Kidney epithelial cell (primary cell): ENCODE measurements around the gene EYA3. TPM values are rescaled to one million over a fixed set of nuclear protein-coding genes. Genes with fewer than 3 reads are reported as not detected.
A peak's percentile ranks its signal among the peaks of the same experiment; 100 is the strongest.

Experiments used
- DNase-seq: peaks from one replicate; pipeline ENCODE4 v3.0.0-alpha.2; 2010; ENCODE audit warnings: low read depth
- H3K27me3 ChIP-seq: 2 replicates; pipeline ENCODE4 v1.6.0; 2011; ENCODE audit warnings: low read length; ENCODE audit not compliant: control insufficient read depth, insufficient read depth
- H3K36me3 ChIP-seq: 2 replicates; pipeline ENCODE4 v1.5.1; 2011; ENCODE audit warnings: low read length; ENCODE audit not compliant: control insufficient read depth, insufficient read depth
- H3K4me3 ChIP-seq: 2 replicates; pipeline ENCODE4 v1.5.1; 2011; ENCODE audit warnings: low read depth, mild to moderate bottlenecking, control low read depth, low read length
- total RNA-seq: library from RNA; depleted of rRNA; stranded (reverse); fragments of >200 nt; gene quantifications from 2 replicates; pipeline ENCODE4 v1.2.3, GENCODE V29; 2015
- TF ChIP-seq, protein P1 (sequence below): IDR thresholded peaks from 2 replicates; pipeline ENCODE4 v1.5.1; 2011; ENCODE audit warnings: mild to moderate bottlenecking, moderate library complexity, low read length, control low read depth, inconsistent platforms; ENCODE audit not compliant: insufficient read depth, poor library complexity, severe bottlenecking

The EYA3 gene
- total RNA-seq, 1 donor from 2014 or later: 15.1 TPM

GRCh38 chr1:28118640-28119307 is 30.4 kb upstream of the EYA3 start:
- DNase-seq: no peak
- Histone ChIP-seq H3K27me3 (no peaks in the 10 kb centered on the region), H3K4me3 (no peak overlapping the region), H3K36me3 (no peaks in the 10 kb centered on the region)
- TF ChIP-seq, protein P1, sequence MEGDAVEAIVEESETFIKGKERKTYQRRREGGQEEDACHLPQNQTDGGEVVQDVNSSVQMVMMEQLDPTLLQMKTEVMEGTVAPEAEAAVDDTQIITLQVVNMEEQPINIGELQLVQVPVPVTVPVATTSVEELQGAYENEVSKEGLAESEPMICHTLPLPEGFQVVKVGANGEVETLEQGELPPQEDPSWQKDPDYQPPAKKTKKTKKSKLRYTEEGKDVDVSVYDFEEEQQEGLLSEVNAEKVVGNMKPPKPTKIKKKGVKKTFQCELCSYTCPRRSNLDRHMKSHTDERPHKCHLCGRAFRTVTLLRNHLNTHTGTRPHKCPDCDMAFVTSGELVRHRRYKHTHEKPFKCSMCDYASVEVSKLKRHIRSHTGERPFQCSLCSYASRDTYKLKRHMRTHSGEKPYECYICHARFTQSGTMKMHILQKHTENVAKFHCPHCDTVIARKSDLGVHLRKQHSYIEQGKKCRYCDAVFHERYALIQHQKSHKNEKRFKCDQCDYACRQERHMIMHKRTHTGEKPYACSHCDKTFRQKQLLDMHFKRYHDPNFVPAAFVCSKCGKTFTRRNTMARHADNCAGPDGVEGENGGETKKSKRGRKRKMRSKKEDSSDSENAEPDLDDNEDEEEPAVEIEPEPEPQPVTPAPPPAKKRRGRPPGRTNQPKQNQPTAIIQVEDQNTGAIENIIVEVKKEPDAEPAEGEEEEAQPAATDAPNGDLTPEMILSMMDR: no peak

- no peak for DNase-seq
Measured at GRCh38 chr1:28115267-28115666, 26.9 kb upstream of the EYA3 start.

DNA sequence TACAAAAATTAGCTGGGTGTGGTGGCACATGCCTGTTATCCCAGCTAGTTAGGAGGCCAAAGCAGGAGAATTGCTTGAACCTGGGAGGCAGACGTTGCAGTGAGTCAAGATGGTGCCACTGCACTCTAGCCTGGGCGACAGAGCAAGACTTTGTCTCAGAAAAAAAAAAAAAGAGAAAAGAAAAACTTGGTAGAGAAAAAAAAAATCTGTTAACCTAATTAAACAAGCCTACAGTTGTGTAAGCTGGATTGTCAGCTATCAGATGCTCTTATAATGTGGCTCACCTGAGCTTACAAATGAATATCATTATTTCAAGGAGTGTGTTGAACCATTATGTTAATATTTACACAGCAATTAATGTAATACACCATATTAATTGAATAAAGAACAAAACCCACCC is 26.4 kb upstream of the EYA3 start:
- no peaks in the 10 kb centered on the region for H3K36me3 ChIP-seq
- H3K4me3 ChIP-seq: no peak overlapping the region
- DNase-seq: no peak
- no peaks in the 10 kb centered on the region for H3K27me3 ChIP-seq
- TF ChIP-seq, protein P1: no peak

More at GRCh38 chr1:28115267-28115666, 26.9 kb upstream of the EYA3 start:
- H3K4me3 ChIP-seq: no peak overlapping the region
- TF ChIP-seq, protein P1: no peak
- no peaks in the 10 kb centered on the region for H3K27me3 ChIP-seq
- no peaks in the 10 kb centered on the region for H3K36me3 ChIP-seq

DNA sequence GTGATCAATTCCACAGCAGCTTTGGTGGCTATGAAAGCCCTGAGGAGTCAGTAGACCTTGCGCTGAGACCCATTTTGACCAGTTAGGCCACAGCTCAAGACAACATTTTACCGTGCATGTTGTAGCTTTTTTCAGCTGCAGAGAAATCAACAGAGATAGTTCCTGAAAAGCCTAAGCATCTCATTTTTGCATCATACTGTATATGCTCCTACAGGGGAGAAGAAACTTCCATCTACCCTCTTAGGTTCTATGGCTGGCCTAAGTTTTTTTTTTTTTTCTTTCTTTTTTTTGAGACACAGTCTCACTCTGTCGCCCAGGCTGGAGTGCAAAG is 24.8 kb upstream of the EYA3 start:
- no peak for DNase-seq
- Histone ChIP-seq H3K4me3 (no peak overlapping the region), H3K27me3 (no peaks in the 10 kb centered on the region), H3K36me3 (no peaks in the 10 kb centered on the region)
- TF ChIP-seq, protein P1: peak; percentile 29

DNA sequence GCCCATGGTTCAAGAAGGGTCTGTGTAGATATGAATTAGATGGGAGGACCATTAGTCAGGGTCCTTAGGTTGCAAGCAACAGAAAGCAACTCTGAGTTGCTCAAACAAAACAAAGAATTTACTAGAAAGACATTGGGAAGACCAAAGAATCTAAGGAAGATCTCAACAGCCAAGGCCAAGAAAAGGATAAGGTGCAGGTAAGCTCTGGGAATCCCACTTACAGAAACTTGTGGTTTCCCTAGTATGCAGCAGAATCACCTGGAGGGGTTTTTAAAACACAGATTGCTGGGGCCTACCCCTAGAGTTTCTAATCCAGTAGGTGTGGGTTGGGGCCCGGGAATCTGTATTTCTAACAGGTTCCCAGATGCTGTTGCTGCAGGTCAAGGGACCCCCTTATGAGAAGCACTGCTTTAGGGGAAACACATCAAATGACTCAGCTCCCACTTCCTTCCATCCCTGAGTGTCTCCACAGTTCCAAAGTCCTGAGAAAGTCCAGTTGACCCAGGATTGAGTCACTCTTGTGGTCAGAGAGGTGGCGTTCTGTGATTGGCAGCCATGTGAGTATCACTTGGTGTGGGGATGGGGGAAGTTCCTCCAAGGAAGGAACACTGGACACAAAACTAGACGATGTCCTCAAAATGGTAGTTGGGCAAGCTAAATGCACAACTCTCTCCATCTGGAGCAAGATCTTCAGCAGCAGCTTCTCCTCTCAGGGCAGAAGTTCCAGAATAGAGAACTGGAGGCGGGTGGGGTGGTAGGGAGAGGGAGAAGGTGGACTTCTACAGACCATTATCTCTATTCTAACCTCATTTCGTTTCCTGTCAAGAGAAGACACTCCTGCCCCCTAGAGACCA is 24.2 kb upstream of the EYA3 start:
- peak; percentile 63 for DNase-seq

More for the DNA sequence above, 24.2 kb upstream of the EYA3 start:
- Histone ChIP-seq H3K36me3 (no peaks in the 10 kb centered on the region), H3K27me3 (no peaks in the 10 kb centered on the region), H3K4me3 (no peak overlapping the region)
- TF ChIP-seq, protein P1: no peak
